Karpas-422 (cell line): ENCODE results near the gene GREM1. TPM values are rescaled to one million over a fixed set of nuclear protein-coding genes. Genes with fewer than 3 reads are reported as not detected.

Experiments used
- DNase-seq: peaks from one replicate; pipeline ENCODE4 v3.0.0-alpha.2; 2015
- H2AFZ ChIP-seq: fragments of 200-600 bp; sonication (generic); 2 replicates; pipeline ENCODE4 v1.6.1; 2014; ENCODE audit warnings: antibody characterized with exemption, low read length, mixed read lengths
- H3K27ac ChIP-seq: fragments of 200-600 bp; sonication (generic); 2 replicates; pipeline ENCODE4 v1.5.1; 2014; ENCODE audit warnings: mild to moderate bottlenecking, low read length, moderate library complexity
- H3K27me3 ChIP-seq: fragments of 200-600 bp; sonication (generic); 2 replicates; pipeline ENCODE4 v1.6.1; 2014; ENCODE audit warnings: low read length, mixed read lengths
- H3K36me3 ChIP-seq: fragments of 200-600 bp; sonication (generic); 2 replicates; pipeline ENCODE4 v1.6.1; 2014; ENCODE audit warnings: low read length, mixed read lengths; ENCODE audit not compliant: insufficient read depth
- H3K4me1 ChIP-seq: fragments of 200-600 bp; sonication (generic); 2 replicates; pipeline ENCODE4 v1.6.1; 2014; ENCODE audit warnings: mild to moderate bottlenecking, low read length, mixed read lengths
- H3K4me2 ChIP-seq: fragments of 200-600 bp; sonication (generic); 2 replicates; pipeline ENCODE4 v1.6.1; 2014; ENCODE audit warnings: low read length, low read depth, mild to moderate bottlenecking; ENCODE audit not compliant: poor library complexity, severe bottlenecking
- H3K4me3 ChIP-seq: fragments of 200-600 bp; sonication (generic); 2 replicates; pipeline ENCODE4 v1.5.1; 2014; ENCODE audit warnings: mild to moderate bottlenecking, antibody characterized with exemption, low read length, mixed read lengths
- H3K79me2 ChIP-seq: fragments of 200-600 bp; sonication (generic); 2 replicates; pipeline ENCODE4 v1.6.1; 2014; ENCODE audit warnings: mild to moderate bottlenecking, low read length, mixed read lengths
- H3K9ac ChIP-seq: fragments of 200-600 bp; sonication (generic); 2 replicates; pipeline ENCODE4 v1.6.0; 2014; ENCODE audit warnings: low read length
- H3K9me2 ChIP-seq: fragments of 200-600 bp; sonication (generic), shearing (Covaris generic); replicated peaks from 2 replicates; pipeline ENCODE4 v1.6.0; 2014; ENCODE audit warnings: mild to moderate bottlenecking, low read length, moderate library complexity; ENCODE audit not compliant: insufficient read depth
- H3K9me3 ChIP-seq: fragments of 300-700, 200-600 bp; sonication (generic); 2 replicates; pipeline ENCODE4 v1.6.1; 2014; ENCODE audit warnings: low read length, mixed read lengths
- H4K20me1 ChIP-seq: fragments of 200-600 bp; sonication (generic); 2 replicates; pipeline ENCODE4 v1.6.1; 2014; ENCODE audit warnings: mild to moderate bottlenecking, antibody characterized with exemption, low read length, low read depth; ENCODE audit not compliant: insufficient read depth
- total RNA-seq: library from RNA; depleted of rRNA; stranded (reverse); fragments of >200 nt; shearing (Covaris generic); gene quantifications from 2 replicates; pipeline ENCODE4 v1.2.3, GENCODE V29; 2014; ENCODE audit warnings: low replicate concordance; rRNA removed

The GREM1 gene
- not detected in 2 replicates for total RNA-seq

DNA sequence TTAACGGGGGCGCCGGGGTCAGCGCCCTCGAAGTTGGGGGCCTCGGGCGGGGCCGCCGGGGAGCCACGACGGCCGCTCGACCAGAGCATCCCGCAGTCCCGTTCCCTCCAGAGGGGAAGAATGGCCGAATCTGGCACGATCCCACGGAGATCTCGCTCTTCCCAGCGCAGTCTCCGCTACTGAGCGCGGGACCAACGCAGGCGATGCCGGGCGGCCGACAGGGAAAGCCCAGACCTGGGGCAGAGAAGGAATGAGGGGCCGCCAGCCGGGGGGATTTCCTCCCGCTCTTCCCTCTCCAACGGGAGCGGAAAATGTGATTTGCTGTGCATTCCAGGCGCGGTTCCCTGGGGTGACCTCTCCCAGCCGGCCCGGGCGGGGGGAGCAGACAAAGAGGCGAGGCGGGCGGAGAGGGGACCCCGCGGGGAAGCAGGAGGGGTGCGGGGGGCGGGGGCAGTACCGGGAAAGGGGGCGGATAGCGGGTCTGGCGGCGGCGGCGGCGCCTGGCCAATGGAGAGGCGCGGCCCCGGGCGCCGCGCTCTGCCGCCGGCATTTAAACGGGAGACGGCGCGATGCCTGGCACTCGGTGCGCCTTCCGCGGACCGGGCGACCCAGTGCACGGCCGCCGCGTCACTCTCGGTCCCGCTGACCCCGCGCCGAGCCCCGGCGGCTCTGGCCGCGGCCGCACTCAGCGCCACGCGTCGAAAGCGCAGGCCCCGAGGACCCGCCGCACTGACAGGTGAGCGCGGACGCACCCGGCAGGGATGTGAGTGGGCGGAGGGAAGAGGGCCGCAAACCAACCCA lies at the start of gene GREM1:
Gene GREM1, plus strand, starts transcription at position 579 of the 801 bp plus-strand sequence. CDS start 12,687 bp downstream, outside the sequence.
- DNase-seq, result no peak
- Histone ChIP-seq H3K79me2 (no peaks in the 10 kb centered on the region), H3K4me3 (no peak within 1 kb of the TSS), H3K27me3 (no peaks in the 10 kb centered on the region), H4K20me1 (no peaks in the 10 kb centered on the region), H3K9ac (no peak within 1 kb of the TSS), H3K4me2 (no peak within 1 kb of the TSS), H3K9me3 (no peaks in the 10 kb centered on the region), H3K9me2 (no peaks in the 10 kb centered on the region), H3K36me3 (no peaks in the 10 kb centered on the region), H3K27ac (no peak within 1 kb of the TSS), H3K4me1 (no peaks in the 10 kb centered on the region), H2AFZ (no peak within 1 kb of the TSS)

DNA sequence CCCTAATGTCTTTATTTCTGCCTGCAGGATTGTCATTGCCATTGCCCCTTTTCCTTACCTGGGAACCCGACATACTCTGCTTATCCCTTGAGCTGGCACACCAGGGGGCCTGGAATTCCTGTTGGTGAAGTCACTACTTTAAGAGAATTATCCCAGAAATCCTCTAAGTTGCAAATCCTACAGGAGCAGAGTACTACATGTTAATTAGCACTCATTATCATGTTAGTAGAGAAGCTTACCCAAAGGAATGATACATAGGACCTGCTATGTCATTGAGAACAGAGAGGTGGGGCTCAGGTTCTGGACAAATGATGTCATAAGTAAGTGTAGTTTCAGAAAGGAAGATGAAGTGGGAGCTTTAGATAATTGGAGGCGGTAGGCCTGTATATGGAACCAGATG lies 48.9 kb upstream of the GREM1 start:
- Histone ChIP-seq H3K27ac (no peak overlapping the region), H3K4me1 (peaks cover 6% of the 10 kb centered on the region), H2AFZ (no peak overlapping the region), H4K20me1 (no peaks in the 10 kb centered on the region), H3K27me3 (no peaks in the 10 kb centered on the region), H3K36me3 (peaks cover 30% of the 10 kb centered on the region; the same call in 1 of the 2 replicates), H3K9me2 (no peaks in the 10 kb centered on the region), H3K9me3 (no peaks in the 10 kb centered on the region), H3K9ac (no peak overlapping the region), H3K79me2 (no peaks in the 10 kb centered on the region), H3K4me3 (no peak overlapping the region), H3K4me2 (no peak overlapping the region)
- no peak for DNase-seq

DNA sequence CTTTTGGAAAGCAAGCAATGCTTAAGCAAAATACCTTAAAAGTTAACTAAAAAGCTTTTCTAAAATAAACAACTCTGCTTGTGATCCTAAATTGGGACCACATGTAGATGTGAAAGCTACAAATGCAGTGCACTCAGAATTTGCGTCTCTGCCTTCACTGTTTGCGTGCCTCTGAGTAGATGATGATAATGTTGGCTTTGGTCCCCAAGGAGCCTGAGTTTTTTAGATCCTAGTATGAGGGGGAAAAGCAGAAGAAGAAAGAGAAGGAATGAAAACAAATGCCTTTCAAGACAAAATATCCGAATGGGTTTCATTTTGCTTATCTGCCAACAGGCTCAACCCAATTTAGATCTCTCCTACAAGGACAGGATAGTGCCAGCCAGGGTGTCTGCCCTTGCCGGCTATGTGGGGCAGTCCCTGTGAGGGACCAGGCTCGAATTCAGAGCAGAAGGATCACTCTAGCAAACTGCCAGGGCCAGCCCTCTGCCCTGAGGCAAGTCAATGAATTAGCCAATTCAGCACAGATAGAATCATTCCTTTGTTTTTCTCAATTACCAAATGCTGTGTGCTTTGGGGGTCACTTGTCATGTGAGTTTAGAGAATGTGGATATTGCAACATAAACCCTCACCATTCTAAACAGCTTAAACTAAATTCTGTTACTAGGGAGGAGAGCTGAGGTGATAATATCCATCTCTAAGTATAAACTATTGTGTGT lies 47.8 kb upstream of the GREM1 start:
- Histone ChIP-seq H3K9ac (no peak overlapping the region), H3K27me3 (no peaks in the 10 kb centered on the region), H3K36me3 (peaks cover 22% of the 10 kb centered on the region; the same call in 1 of the 2 replicates), H3K79me2 (no peaks in the 10 kb centered on the region), H4K20me1 (no peaks in the 10 kb centered on the region), H3K9me3 (no peaks in the 10 kb centered on the region), H3K9me2 (no peaks in the 10 kb centered on the region), H3K4me3 (no peak overlapping the region), H3K4me1 (no peaks in the 10 kb centered on the region), H3K27ac (no peak overlapping the region), H3K4me2 (no peak overlapping the region), H2AFZ (no peak overlapping the region)
- DNase-seq, result no peak

- Histone ChIP-seq H3K4me1 (no peaks in the 10 kb centered on the region), H3K27me3 (no peaks in the 10 kb centered on the region), H3K4me2 (no peak overlapping the region), H4K20me1 (no peaks in the 10 kb centered on the region), H3K79me2 (no peaks in the 10 kb centered on the region), H3K36me3 (peaks cover 17% of the 10 kb centered on the region; the same call in 1 of the 2 replicates), H3K4me3 (no peak overlapping the region), H3K9me3 (no peaks in the 10 kb centered on the region), H2AFZ (no peak overlapping the region), H3K9ac (no peak overlapping the region), H3K27ac (no peak overlapping the region), H3K9me2 (no peaks in the 10 kb centered on the region)
- no peak for DNase-seq
Observed at GRCh38 chr15:32670623-32671022, 47.2 kb upstream of the GREM1 start.

DNA sequence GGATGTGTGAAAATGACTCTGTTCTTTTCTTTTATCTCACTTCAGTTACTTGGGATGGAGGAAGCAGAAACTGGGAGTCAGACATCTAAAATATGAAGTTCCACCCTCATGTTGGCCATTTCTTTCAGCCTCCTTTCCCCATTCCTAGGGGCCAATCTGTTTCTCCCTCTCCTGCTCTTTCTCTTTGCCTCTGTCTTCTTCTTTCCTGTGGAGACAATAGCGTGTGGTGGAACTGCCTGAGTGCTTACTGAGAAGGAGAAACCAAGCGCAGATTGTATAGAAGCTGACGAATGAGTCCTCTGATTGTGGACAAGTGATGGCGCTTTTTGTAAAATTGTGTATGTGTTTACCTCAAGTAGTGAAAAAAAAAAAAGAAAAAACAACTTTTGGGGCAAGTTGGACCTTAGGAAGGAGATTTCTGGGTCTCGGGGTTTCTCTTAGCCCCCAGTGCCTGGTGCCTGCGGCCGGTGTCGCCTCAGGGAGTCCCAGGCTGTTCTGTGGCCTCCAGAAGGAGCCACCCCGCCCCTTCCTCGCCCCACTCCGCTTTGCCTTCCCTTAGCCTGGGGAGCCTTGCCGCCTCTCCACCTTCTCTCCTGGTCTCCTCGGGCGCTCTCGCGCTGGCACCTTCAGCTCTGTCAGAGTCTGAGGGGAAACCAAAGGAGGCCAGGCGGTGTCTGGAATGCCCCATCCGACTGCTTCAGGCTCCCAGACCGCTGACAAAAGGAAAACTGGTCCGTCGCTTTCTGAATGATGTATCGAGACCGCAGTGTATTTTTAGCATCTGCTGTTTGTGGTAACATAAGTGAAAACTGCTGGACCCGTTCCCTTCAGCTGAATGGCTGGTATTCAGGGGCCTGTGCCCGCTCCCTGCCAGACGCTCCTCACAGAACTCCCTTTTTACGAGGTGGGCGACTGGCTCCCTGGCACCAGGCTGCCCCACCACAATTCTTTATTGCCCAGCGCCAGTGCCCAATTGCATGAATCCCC lies 46.2 kb upstream of the GREM1 start:
- Histone ChIP-seq H3K4me2 (no peak overlapping the region), H3K9me3 (no peaks in the 10 kb centered on the region), H3K79me2 (no peaks in the 10 kb centered on the region), H3K9me2 (no peaks in the 10 kb centered on the region), H4K20me1 (no peaks in the 10 kb centered on the region), H3K27me3 (no peaks in the 10 kb centered on the region), H3K36me3 (peaks cover 8% of the 10 kb centered on the region; the same call in 1 of the 2 replicates), H3K4me1 (no peaks in the 10 kb centered on the region), H2AFZ (no peak overlapping the region), H3K27ac (no peak overlapping the region), H3K9ac (no peak overlapping the region), H3K4me3 (no peak overlapping the region)
- DNase-seq, result no peak

- Histone ChIP-seq H3K9ac (no peak overlapping the region), H4K20me1 (no peaks in the 10 kb centered on the region), H3K27me3 (no peaks in the 10 kb centered on the region), H2AFZ (no peak overlapping the region), H3K4me2 (no peak overlapping the region), H3K9me3 (no peaks in the 10 kb centered on the region), H3K27ac (no peak overlapping the region), H3K4me1 (no peaks in the 10 kb centered on the region), H3K36me3 (no peaks in the 10 kb centered on the region), H3K9me2 (no peaks in the 10 kb centered on the region), H3K79me2 (no peaks in the 10 kb centered on the region), H3K4me3 (no peak overlapping the region)
- no peak for DNase-seq
Observed at GRCh38 chr15:32674681-32675080, 43.1 kb upstream of the GREM1 start.

DNA sequence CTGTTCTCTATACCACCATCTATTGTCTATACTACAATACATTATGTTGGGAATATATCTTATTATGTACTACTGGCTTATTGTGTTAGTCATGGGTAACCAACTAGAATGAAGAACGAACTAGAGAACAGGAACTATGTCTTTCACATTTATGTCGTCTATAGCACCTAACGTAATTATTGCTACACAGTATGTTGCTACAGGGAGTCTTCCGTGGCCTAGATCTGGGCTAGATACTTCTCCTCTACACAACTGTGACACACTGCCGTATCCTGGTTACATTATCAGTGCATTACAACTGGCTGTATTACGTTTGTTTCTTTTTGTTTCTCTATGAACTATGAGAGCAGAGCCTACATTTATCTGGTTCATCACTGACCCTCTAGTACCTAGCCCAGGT lies 42.3 kb upstream of the GREM1 start:
- H3K4me1 ChIP-seq, result no peaks in the 10 kb centered on the region
- H3K9ac ChIP-seq, result no peak overlapping the region
- no peak overlapping the region for H3K4me2 ChIP-seq
- no peaks in the 10 kb centered on the region for H4K20me1 ChIP-seq
- H3K9me2 ChIP-seq, result no peaks in the 10 kb centered on the region
- H3K36me3 ChIP-seq, result no peaks in the 10 kb centered on the region
- no peaks in the 10 kb centered on the region for H3K79me2 ChIP-seq
- no peak for DNase-seq
- no peak overlapping the region for H3K27ac ChIP-seq
- H2AFZ ChIP-seq, result no peak overlapping the region
- H3K27me3 ChIP-seq, result no peaks in the 10 kb centered on the region
- H3K9me3 ChIP-seq, result no peaks in the 10 kb centered on the region
- H3K4me3 ChIP-seq, result no peak overlapping the region
